Measurements from ENCODE around the gene GSTO1.

- TF ChIP-seq CTCF (IDR thresholded peaks at IDR 0.05; ENCODE audit: low read depth, low read length, missing input control) (no peak), MAX (IDR thresholded peaks at IDR 0.05) (no peak), ZBTB33 (IDR thresholded peaks at IDR 0.05) (no peak), YY1 (IDR thresholded peaks at IDR 0.05) (no peak), GABPA (IDR thresholded peaks at IDR 0.05 in 1 of 2, conservative IDR thresholded peaks at IDR 0.05 in 1 of 2) (no peak), JUND (IDR thresholded peaks at IDR 0.05) (no peak)
Measured at GRCh38 chr10:104267721-104268404, 13.2 kb downstream of the GSTO1 start.
